ENCODE results near the gene CORO2B. TPM values are rescaled to one million over a fixed set of nuclear protein-coding genes. Genes with fewer than 3 reads are reported as not detected.

Gene CORO2B
- polyA plus RNA-seq, 1 donor from 2014 or later: 15.1 TPM

DNA sequence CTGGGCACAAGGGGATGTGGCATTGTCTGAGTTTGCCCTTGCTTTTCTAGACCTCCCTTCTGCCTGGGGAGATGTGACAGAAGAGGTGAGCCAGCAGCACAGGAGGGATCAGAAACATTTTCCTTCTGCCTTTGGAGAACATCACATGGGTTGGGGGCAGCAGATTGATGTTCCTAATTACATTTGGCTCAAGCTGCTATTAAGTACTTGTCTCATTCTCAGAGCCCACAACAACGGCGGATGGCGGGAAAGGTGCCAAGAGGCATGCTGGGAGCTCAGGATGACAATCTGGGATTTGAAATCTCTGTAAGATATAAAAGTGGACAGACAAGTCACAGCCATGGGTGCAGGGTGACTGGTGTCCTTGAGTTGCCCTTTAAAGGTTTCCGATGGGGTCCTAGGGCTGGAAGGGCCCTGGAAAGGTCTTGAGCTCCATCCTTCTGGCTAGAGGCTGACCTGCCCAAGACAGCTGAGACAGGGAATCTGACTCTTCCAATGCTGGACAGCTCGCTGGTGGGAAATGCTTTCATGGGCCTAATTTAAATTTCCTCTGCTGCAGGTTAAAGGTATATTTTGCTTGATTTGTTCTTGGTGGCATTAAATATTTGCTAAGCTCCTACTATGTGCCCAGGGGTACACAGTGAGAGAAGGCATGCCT, 2.4 kb upstream of the CORO2B start:
- Histone ChIP-seq H3K36me3 (ENCODE audit: insufficient read depth, low read length) (no peaks in the 10 kb centered on the region), H4K20me1 (ENCODE audit: insufficient read depth) (no peaks in the 10 kb centered on the region), H3K79me2 (replicated peaks; ENCODE audit: insufficient read depth, low read length) (peaks cover 22% of the 10 kb centered on the region), H2AFZ (ENCODE audit: low read depth, low read length) (no peak overlapping the region), H3K27me3 (ENCODE audit: insufficient read depth, low read depth, low read length) (no peaks in the 10 kb centered on the region), H3K4me3 (ENCODE audit: low read length) (no peak overlapping the region), H3K27ac (ENCODE audit: low read length) (no peak overlapping the region), H3K4me2 (ENCODE audit: low read length) (no peak overlapping the region), H3K9me2 (ENCODE audit: insufficient read depth, low read length) (no peaks in the 10 kb centered on the region), H3K9ac (ENCODE audit: low read length) (no peak overlapping the region), H3F3A (ENCODE audit: insufficient read depth, low read length, poor library complexity, severe bottlenecking) (no peaks in the 10 kb centered on the region), H3K9me3 (ENCODE audit: low read length) (no peaks in the 10 kb centered on the region)
- no peak for TF ChIP-seq EP300 (conservative IDR thresholded peaks at IDR 0.05; ENCODE audit: poor library complexity, severe bottlenecking)
- no peak for TF ChIP-seq RAD21 (conservative IDR thresholded peaks at IDR 0.05)
- no peak for TF ChIP-seq TAF1 (IDR thresholded peaks at IDR 0.05; ENCODE audit: low read depth)
- no peak for TF ChIP-seq EZH2 (IDR thresholded peaks at IDR 0.05; ENCODE audit: borderline replicate concordance, insufficient read depth, low read length, poor library complexity, severe bottlenecking)
- no peak for TF ChIP-seq SMC3 (conservative IDR thresholded peaks at IDR 0.05; ENCODE audit: poor library complexity)
- TF ChIP-seq POLR2AphosphoS5 (IDR thresholded peaks at IDR 0.05): no peak
- TF ChIP-seq, protein P1, sequence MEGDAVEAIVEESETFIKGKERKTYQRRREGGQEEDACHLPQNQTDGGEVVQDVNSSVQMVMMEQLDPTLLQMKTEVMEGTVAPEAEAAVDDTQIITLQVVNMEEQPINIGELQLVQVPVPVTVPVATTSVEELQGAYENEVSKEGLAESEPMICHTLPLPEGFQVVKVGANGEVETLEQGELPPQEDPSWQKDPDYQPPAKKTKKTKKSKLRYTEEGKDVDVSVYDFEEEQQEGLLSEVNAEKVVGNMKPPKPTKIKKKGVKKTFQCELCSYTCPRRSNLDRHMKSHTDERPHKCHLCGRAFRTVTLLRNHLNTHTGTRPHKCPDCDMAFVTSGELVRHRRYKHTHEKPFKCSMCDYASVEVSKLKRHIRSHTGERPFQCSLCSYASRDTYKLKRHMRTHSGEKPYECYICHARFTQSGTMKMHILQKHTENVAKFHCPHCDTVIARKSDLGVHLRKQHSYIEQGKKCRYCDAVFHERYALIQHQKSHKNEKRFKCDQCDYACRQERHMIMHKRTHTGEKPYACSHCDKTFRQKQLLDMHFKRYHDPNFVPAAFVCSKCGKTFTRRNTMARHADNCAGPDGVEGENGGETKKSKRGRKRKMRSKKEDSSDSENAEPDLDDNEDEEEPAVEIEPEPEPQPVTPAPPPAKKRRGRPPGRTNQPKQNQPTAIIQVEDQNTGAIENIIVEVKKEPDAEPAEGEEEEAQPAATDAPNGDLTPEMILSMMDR (IDR thresholded peaks at IDR 0.05; ENCODE audit: poor library complexity, severe bottlenecking): no peak
- TF ChIP-seq, protein P2, sequence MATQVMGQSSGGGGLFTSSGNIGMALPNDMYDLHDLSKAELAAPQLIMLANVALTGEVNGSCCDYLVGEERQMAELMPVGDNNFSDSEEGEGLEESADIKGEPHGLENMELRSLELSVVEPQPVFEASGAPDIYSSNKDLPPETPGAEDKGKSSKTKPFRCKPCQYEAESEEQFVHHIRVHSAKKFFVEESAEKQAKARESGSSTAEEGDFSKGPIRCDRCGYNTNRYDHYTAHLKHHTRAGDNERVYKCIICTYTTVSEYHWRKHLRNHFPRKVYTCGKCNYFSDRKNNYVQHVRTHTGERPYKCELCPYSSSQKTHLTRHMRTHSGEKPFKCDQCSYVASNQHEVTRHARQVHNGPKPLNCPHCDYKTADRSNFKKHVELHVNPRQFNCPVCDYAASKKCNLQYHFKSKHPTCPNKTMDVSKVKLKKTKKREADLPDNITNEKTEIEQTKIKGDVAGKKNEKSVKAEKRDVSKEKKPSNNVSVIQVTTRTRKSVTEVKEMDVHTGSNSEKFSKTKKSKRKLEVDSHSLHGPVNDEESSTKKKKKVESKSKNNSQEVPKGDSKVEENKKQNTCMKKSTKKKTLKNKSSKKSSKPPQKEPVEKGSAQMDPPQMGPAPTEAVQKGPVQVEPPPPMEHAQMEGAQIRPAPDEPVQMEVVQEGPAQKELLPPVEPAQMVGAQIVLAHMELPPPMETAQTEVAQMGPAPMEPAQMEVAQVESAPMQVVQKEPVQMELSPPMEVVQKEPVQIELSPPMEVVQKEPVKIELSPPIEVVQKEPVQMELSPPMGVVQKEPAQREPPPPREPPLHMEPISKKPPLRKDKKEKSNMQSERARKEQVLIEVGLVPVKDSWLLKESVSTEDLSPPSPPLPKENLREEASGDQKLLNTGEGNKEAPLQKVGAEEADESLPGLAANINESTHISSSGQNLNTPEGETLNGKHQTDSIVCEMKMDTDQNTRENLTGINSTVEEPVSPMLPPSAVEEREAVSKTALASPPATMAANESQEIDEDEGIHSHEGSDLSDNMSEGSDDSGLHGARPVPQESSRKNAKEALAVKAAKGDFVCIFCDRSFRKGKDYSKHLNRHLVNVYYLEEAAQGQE (IDR thresholded peaks at IDR 0.05; ENCODE audit: borderline replicate concordance): no peak
- no peak for TF ChIP-seq MXI1 (conservative IDR thresholded peaks at IDR 0.05; ENCODE audit: poor library complexity, severe bottlenecking)

DNA sequence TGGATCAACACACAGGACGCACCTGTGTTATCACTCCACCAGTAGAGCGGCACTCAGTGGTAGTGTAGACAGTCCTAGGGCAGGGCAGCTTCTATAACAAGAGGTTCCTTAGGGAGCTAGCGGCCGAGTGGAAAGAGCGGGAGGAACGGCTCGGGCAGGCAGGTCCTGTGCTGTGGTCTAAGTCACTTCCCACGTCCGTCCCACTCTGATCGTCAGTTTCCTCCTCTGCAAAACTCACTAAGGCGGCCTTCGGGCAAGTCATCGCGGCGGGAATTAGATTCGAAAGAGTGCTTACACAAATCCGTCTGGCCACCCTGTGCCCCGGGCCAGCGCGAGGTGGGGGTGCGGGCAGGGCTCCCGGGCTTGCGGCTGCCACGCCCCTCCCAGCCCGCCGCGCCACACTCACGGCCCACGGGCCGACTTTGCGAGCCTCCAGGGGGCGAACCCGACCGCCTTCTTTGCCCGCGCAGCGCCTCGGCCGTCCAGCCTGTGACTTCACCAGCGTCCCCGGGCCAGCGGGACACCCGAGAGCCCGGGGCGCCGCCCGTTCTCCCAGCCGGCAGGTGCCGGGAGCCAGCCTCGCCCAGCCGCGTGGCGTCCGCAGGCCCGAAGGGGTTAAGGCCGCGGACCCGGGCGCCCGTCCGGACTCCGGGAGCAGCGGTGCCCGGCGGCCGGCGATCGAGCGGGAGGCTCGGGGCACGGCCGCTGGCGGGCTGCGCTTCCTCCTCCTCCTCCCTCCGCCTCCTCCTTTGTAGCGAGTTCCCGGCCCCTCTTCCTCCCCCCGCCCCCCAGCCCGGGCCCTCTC, 416 bp upstream of the CORO2B start:
- peak overlapping the region; percentile 68 for H3K27ac ChIP-seq (ENCODE audit: low read length)
- no peaks in the 10 kb centered on the region for H4K20me1 ChIP-seq (ENCODE audit: insufficient read depth)
- H3K9me3 ChIP-seq (ENCODE audit: low read length): no peaks in the 10 kb centered on the region
- H3K4me3 ChIP-seq (ENCODE audit: low read length): peak overlapping the region; percentile 91
- no peaks in the 10 kb centered on the region for H3K9me2 ChIP-seq (ENCODE audit: insufficient read depth, low read length)
- peak overlapping the region; percentile 86 for H3K9ac ChIP-seq (ENCODE audit: low read length)
- peak overlapping the region; percentile 84 for H2AFZ ChIP-seq (ENCODE audit: low read depth, low read length)
- no peaks in the 10 kb centered on the region for H3F3A ChIP-seq (ENCODE audit: insufficient read depth, low read length, poor library complexity, severe bottlenecking)
- no peaks in the 10 kb centered on the region for H3K27me3 ChIP-seq (ENCODE audit: insufficient read depth, low read depth, low read length)
- H3K36me3 ChIP-seq (ENCODE audit: insufficient read depth, low read length): no peaks in the 10 kb centered on the region
- TF ChIP-seq, protein P1 (IDR thresholded peaks at IDR 0.05; ENCODE audit: poor library complexity, severe bottlenecking): peak; percentile 61
- TF ChIP-seq RAD21 (conservative IDR thresholded peaks at IDR 0.05) (peak; percentile 63), MXI1 (conservative IDR thresholded peaks at IDR 0.05; ENCODE audit: poor library complexity, severe bottlenecking) (peak; percentile 64), EP300 (conservative IDR thresholded peaks at IDR 0.05; ENCODE audit: poor library complexity, severe bottlenecking) (no peak), POLR2AphosphoS5 (IDR thresholded peaks at IDR 0.05) (peak; percentile 49), EZH2 (IDR thresholded peaks at IDR 0.05; ENCODE audit: borderline replicate concordance, insufficient read depth, low read length, poor library complexity, severe bottlenecking) (no peak), SMC3 (conservative IDR thresholded peaks at IDR 0.05; ENCODE audit: poor library complexity) (peak; percentile 63)
- TF ChIP-seq, protein P2 (IDR thresholded peaks at IDR 0.05; ENCODE audit: borderline replicate concordance): peak; percentile 22
- H3K4me2 ChIP-seq (ENCODE audit: low read length): peak overlapping the region; percentile 76
- peaks cover 32% of the 10 kb centered on the region for H3K79me2 ChIP-seq (replicated peaks; ENCODE audit: insufficient read depth, low read length)

All from neural cell (in vitro differentiated cells).